ENCODE measurements around the gene OPN1SW. TPM values are rescaled to one million over a fixed set of nuclear protein-coding genes. Genes with fewer than 3 reads are reported as not detected.

OPN1SW gene
- total RNA-seq (2022; extraction: Qiagen RNA extraction; ENCODE audit: low read depth): not detected in 5 replicates

GRCh38 chr7:128775744-128776474 lies at the start of gene OPN1SW:
OPN1SW (minus strand) TSS chr7:128775794; CDS start chr7:128775781, 13 bp downstream.

GRCh38 chr7:128791121-128791971 lies 15.8 kb upstream of the OPN1SW start, which contains the start of gene CCDC136:
CCDC136 (plus strand) TSS chr7:128791968; CDS start chr7:128792412, 444 bp downstream.

GRCh38 chr7:128739048-128739962 lies 36.3 kb downstream of the OPN1SW start, which contains the start of gene CALU:
CALU (plus strand) TSS chr7:128739359; CDS start chr7:128748584, 9,225 bp downstream.

Other genes starting within 250 kb of the OPN1SW start
- gene GARIN1A, start 103.5 kb downstream of the OPN1SW start, total RNA-seq (2022; extraction: Qiagen RNA extraction; ENCODE audit: low read depth): 0.26 to 0.80 TPM (median 0.65 TPM) in 5 replicates
- 132 to 203 TPM (median 166 TPM) in 5 replicates for gene CALU, start 36.4 kb downstream of the OPN1SW start, total RNA-seq (2022; extraction: Qiagen RNA extraction; ENCODE audit: low read depth)
- gene CCDC136, start 16.2 kb upstream of the OPN1SW start, total RNA-seq (2022; extraction: Qiagen RNA extraction; ENCODE audit: low read depth): 1.8 to 3.0 TPM (median 2.5 TPM) in 5 replicates
- 4.9 to 7.3 TPM (median 5.9 TPM) in 5 replicates for gene FLNC, start 54.6 kb upstream of the OPN1SW start, total RNA-seq (2022; extraction: Qiagen RNA extraction; ENCODE audit: low read depth)
- 230 to 302 TPM (median 244 TPM) in 5 replicates for gene ATP6V1F, start 87.1 kb upstream of the OPN1SW start, total RNA-seq (2022; extraction: Qiagen RNA extraction; ENCODE audit: low read depth)
- gene KCP, start 134.9 kb upstream of the OPN1SW start, total RNA-seq (2022; extraction: Qiagen RNA extraction; ENCODE audit: low read depth): 0.08 to 0.31 TPM (median 0.17 TPM) in 5 replicates
- 12.8 to 17.4 TPM (median 14.7 TPM) in 5 replicates for gene IRF5, start 162.1 kb upstream of the OPN1SW start, total RNA-seq (2022; extraction: Qiagen RNA extraction; ENCODE audit: low read depth)

All from A549 treated with DMSO at 1 μM for 4 hours (cell line).